ENCODE results near the gene BRI3. TPM values are rescaled to one million over a fixed set of nuclear protein-coding genes. Genes with fewer than 3 reads are reported as not detected.

The BRI3 gene, protein sequence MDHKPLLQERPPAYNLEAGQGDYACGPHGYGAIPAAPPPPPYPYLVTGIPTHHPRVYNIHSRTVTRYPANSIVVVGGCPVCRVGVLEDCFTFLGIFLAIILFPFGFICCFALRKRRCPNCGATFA
- total RNA-seq = 13.3 TPM

DNA sequence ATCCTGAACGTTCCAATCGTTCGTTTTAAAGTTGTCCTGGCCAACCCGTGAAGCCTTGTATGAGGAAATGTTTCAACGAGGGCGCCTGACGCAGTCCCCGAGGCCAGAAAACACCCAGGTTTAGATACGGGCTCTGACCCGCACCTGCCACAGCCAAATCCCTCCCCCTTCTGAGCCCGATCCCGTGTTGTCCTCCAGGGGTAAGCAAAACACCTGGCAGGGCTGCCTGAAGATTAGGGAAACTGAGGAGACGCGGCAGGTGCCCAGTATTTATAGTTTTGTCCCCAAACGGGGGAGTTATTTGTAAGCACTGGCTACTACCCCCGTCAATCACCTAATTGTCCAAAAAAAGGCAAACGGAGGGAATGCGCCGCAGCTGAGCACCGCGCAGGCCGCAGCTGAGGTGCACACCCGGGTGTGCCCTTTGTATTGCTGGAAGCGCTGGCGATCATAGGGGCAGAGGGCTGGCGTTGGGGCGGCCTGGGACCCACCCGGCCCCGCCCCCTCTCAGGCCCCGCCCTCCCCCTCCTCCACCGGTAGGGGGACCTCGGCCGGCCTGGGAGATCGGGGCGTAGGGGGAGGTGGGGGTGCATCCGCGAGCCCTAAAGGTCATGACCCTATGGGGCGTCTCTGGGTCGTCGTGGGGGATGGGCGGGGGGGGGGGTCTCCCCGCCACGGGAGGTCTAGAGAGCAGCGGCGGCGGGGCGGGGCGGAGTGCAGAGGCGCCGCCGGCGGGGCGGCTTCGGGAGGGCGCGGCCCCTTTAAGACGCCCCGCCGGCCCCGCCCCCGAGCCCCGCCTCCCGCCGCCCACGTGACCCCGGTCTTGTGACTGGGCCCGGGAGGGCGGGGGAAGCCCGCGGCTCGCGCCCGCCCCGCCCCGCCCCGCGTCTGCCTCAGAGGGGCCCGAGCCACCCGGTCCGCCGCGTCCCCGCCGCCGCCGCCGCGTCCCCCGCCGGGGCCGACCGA lies at the start of gene BRI3:
Gene BRI3 (plus strand): TSS at position 896 of the 966 bp plus-strand sequence. CDS start 110 bp downstream, outside the sequence.
- DNase-seq = peak; percentile 96

DNA sequence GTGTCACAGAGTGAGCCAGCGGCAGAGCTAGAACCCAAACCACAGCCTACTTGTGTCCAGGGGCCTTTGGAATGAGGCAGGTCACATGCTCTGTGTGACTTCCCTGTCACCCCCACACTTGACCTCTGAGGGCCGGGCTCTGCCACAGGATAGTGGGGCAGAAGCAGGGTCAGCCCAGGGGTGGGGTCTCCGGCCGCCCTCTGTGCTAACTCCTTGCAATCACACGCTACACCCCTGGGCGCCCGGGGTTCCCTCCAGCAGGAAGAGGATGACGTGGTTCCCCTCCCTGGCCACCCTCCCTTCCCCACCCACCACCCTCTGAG lies 49.3 kb upstream of the BRI3 start:
- no peak for DNase-seq

DNA sequence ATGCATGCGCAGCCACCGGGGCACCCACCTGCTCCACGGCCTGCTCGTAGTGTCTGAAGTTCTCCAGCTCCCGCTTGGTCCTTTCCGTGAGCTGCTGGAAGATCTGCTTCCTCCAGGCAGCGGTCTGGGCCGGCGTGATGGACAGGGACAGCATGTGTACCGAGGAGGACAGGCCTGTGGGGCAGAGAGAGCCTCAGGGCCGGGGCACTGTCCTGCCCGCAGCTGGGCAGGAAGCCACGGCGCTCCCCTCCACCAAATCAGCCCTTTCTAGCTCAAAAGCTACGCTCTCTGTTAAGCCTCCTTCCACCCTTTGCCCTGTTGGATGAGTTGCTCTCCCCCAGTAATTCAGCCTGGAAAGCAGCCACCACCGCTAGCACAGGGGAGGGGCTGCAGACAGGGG lies 48.7 kb upstream of the BRI3 start:
- no peak for DNase-seq

DNA sequence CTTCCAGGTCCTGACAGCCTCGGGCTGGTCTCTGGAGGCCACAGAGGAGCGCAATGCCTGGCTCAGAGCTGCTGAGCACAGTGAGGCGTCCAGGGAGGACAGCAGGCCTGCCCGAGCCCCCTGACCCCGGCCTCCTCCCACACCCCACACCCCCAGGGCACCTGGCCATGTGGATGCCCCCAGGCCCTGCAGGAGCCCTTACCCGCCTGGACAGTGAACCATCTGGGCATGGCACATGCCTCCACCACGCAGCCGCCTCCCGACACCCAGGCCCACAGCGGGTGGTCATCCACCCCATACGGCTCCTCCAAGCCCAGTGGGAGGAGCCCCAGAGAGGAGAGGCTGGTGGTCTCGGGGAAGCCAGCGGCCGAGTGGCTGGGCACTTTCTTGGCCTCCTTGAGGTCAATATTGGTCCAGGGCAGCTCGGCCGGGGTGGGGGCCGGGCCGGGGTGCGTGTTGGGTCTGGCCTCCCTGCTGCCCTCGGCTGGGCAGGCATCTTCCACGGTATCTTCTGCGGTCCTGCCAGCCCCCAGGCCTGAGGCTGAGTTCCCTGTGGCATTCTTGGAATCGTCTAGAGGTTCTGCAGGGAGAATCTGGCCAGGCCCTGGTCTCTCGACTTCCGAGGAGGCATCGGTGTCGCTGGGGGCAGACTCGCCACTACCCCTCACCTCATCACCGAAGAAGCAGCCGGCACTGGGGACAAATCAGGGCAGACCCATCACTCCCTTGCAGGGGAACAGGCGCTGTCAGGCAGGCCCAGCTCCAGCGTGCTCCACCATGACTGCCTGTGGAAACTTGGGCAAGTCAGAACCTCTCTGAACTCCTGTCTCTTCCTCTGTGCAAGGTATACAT lies 48.0 kb upstream of the BRI3 start:
- no peak for DNase-seq

DNA sequence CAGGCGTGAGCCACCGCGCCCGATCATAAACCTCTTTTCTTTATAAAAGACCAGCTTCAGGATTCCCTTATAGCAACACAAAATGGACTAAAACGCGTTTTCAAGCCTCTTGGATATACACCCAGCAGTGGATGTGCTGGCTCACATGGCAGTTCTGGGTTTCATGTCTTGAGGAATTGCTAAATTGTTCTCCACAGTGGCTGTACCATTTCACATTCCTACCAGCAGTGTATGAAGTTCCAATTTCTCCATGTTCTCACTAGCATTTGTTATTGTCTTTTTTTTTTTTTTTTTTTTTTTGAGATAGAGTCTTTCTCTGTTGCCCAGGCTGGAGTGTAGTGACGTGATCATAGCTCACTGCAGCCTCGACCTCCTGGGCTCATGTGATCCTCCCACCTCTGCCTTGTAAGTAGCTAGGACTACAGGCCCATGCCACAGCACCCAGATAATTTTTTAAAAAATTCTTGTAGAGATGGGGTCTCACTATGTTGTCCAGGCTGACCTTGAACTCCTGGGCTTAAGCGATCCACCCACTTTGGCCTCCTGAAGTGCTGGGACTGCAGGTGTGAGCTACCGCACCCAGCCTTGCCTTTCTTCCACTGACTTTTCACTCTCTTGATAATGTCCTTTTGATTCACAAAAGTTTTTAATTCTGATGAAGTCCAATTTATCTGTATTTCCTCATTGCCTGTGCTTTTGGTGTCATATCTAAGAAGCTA lies 46.9 kb upstream of the BRI3 start:
- DNase-seq = no peak

DNA sequence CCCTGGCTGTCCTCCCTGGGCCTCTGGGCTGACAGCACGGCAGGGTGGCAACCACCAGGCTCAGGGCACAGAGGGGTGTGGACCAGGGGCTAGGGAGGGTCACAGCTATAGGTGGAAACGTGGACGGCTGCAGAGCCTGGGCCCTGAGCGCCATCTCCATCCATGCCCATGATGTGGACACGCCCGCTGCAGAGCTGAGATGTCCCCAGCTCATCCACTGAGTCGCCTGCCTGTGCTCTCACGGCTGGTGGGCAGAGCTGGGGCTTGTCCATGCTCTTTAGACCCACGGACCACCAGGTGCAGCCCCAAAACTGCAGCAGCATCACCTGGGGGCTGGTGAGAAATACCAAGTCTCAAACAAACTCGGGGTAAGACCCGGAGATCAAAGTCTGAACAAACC lies 45.6 kb upstream of the BRI3 start:
- no peak for DNase-seq

DNA sequence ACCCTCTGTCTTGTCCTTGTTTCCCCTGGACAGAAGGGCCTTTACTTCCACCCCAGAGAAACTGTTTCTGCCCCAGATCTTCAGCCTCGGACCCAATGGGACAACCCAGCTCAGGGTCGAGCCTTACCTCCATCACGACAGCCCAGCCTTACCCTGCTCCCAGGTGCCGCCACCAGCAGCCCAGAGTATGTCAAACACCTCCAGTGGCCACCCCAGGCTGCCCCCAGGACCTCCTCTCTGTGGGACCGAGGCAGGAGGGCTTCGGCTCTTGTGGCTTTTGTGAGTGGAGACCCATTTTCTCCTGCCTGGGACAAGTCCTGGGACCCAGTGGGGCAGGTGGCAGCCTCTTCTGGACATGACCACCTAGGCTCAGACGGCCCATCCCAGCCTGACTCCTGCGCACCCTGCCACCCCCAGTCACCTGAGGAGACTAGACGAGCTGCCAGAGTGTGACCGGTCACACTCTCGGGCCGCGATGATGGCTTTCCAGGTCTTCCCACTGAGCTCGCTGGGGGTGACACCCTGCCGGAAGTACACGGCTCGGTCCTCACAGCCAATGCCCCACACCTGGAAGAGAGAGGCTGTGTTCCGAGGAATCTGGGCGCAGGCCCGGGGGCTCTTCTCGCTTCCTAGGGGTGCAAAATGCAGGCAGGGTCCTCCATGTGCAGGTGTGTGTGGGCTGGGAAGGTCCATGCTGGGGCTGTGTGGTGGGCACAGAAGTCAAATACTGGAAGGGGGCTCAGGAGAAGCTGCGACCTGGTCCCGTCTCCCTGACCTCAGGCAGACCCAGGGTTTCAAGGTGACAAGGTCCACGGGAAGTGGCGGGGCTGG lies 44.9 kb upstream of the BRI3 start:
- DNase-seq = no peak

DNA sequence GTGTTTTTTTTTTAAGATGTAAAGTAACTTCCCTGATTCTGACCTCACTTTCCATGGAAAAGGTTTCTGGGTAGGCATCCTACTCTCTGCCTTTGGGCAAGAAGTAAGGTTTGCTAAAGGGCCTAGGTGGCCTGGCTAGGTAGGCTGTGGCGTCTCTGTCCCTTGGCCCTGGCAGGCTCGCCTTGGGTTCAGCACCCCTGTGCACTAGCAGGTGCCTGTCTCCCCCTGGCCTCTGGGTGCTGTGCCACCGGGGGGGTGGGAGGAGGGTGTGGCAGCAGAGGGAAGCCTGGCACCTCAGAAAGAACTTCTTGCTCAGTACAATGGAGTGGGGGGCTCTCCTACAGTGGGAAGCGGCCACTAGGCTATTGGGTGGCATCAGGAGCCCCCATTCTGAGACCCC lies 43.4 kb upstream of the BRI3 start:
- no peak for DNase-seq

DNA sequence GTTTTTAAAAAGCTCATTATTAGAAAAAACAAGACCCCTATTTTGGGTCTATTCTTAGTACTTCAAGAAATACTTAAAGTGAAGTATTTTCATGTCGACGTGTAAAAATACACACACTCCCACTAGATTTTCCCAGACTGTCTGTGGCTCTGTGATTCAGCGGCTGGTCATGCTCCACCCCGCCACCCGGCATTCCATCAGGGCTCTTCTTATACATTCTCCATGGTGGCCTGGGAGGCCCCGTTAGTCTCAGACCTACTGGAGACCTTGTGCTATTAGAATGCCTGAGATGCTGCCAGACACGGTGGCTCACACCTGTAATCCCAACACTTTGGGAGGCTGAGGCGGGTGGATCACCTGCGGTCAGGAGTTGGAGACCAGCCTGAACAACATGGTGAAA lies 42.5 kb upstream of the BRI3 start:
- DNase-seq = no peak

DNA sequence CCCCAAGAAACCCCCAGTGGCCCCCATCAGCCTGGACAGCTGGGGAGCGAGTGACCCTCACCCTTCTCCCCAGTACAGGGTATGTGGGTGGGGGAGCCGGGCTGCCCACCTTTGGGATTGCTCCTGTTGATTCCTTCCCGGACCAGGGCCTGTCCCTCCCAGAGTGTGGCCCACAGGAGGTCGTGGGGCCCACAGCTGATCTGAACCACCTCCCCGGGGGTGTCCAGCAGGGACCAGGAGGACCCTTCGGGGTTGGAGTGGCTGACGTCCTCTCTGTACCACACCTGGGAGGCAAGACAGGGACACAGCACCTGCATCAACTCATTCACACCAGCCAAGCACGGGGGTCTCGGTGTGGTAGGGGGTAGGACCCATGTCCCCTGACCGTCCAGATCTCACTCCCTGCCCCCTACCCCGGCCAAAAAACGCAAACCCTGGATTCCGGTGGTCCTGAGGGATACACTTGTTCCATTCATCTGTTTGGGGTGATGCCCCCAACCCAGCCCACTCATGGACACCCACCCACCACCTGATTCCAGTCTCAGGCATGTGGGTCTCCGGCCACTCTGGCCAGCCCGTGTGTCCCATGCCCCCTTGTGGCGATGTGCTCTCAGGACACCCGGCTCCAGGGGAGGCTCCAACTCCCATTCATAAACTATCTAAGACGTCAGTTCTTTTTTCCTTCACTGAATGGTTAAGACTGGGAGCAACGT lies 40.4 kb upstream of the BRI3 start:
- peak; percentile 39 for DNase-seq

DNA sequence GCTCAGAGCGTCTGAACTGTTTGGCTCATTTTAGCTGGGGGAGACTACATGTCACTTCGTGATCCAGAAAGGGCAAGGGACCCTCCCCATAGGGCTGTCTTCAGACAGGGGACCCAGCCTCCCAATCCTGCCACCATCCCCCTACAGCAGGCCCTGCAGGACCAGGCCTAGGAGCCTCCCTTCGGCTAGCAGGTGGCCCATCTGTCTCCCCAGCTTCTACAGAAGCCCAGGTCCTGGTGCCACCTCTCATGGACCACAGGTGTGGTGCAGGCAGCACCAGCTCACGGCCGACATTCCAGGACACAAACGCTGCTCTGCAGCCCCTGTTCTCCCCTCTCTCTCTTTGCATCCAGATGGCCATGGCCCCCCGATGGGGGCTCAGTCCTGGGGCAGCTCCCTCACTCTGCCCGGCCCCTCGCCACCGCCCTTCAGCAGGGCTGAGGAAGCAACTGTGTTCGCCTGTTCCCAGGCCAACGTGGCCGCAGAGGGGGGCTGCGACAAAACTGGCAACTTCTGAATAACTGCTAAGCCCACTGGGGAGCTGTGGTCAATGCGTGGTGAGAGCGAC lies 39.7 kb upstream of the BRI3 start:
- DNase-seq = no peak

DNA sequence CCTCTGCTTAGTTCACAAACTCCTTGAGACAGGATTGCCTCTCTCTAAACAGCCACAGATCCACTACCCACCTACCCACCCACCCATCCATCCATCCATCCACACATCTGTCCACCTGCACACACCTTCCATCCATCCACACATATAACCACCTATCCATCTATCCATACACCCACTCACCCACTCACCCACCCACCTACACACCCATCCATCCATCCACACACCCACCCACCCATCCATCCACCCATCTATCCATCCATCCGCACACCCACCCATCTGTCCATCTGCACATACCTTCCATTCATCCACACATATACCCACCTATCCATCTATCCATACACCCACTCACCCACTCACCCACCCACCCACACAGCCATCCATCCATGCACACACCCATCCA lies 39.1 kb upstream of the BRI3 start:
- DNase-seq = no peak

DNA sequence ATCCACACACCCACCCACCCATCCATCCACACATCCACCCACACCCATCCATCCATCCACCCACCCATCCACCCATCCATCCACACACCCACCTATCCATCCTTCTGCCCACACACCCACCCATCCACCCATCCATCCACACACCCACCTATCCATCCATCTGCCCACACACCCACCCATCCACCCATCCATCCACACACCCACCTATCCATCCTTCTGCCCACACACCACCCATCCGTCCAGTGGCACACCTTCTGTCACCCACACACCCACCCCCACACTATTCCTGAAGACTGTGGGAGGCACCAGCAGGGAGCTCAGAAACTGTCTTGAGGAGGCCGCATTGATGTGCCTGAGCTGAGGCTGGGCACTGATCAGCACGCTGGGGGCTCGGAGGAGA lies 38.6 kb upstream of the BRI3 start:
- no peak for DNase-seq

DNA sequence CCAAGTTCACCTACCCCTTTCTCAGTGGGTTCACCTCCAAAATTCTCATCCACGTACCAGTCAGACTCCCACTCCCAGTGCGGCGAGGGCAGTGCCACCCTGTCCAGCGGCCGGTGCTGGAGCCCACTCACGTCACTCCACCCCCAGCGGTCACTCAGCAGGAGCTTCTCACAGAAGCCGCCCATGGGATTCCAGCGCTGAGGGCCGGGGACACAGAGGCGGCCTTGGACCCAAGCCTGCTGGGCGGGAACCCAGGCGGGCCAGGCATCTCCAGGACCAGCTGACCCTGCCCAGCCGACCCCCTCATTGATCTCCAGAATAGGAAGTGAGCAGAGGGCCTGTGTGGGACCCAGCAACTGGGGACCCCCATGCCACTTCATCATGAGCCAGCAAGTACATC lies 36.6 kb upstream of the BRI3 start:
- no peak for DNase-seq

DNA sequence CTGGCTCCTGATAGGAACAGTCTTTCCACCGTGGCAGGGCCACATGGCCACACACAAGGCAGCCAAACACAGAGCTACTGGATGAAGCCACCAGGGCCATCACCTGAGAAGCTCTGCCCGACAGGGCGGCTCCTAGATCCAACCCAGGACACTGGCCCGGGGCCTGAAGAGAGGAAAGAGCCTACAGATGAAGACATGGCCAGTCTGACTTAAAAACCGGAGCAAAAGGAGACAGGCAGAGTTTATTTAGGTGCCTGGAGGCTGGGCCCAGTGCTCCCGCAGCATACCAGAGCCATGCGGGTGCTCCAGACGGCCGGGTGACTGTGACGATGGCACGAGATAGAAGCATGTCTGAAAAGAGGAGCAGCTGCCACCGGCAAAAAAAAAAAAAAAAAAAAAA lies 33.3 kb upstream of the BRI3 start:
- DNase-seq = no peak

DNA sequence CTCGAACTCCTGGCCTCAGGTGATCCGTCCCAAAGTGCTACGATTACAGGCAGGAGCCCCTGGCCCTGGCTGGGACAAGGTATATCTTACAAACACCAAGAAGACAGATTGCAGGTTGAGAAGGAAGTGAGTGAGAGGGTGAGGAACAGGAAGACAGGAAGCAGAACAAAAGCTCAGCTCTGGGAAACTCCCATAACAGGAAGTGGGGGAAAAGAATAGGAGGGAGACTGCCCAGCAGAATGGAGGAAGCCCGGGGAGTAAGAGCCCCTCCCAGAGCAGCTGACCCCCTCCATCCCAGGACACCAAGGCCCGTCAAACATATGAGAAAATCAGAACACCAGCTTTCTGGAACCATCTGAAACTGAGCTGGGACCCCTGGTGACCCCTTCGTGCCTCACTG lies 32.4 kb upstream of the BRI3 start:
- DNase-seq = no peak

DNA sequence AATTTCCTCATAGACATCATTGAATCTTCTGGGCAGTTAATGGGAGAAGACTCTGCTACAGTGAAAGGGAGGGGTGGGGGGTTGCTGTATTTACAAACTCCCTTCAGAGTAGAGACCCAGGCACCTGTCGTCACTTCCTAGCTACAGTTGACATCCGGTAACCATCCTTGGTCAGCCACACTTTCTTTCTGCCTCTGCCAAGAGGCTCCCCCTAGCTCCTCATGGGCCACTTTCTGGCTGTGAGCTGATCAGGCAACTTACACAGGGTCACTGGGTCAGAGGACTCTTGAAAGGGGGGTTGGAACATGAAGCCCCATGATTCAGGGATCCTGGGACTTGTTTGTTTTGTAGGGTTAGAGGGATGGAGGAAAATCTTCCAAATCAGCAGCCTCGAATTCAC lies 30.7 kb upstream of the BRI3 start:
- DNase-seq = peak; percentile 13

DNA sequence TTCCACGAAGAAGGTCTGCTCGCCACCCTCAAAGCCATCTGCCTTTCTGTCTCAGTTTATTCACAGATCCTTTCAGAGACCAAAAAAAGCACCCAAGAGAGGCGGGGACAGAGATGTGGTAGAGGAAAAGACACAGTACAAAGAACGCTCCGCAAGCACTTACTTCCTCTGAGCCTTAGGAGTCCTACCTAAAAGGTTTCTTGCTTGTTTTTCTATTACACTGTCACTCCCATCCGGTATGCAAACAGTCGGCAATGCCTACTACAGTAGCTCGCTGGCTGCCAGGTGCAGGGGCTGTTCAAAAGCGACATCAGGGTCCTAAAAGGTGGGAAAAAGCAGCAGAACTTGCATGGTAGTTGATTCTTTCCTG lies 30.3 kb upstream of the BRI3 start:
- no peak for DNase-seq

DNA sequence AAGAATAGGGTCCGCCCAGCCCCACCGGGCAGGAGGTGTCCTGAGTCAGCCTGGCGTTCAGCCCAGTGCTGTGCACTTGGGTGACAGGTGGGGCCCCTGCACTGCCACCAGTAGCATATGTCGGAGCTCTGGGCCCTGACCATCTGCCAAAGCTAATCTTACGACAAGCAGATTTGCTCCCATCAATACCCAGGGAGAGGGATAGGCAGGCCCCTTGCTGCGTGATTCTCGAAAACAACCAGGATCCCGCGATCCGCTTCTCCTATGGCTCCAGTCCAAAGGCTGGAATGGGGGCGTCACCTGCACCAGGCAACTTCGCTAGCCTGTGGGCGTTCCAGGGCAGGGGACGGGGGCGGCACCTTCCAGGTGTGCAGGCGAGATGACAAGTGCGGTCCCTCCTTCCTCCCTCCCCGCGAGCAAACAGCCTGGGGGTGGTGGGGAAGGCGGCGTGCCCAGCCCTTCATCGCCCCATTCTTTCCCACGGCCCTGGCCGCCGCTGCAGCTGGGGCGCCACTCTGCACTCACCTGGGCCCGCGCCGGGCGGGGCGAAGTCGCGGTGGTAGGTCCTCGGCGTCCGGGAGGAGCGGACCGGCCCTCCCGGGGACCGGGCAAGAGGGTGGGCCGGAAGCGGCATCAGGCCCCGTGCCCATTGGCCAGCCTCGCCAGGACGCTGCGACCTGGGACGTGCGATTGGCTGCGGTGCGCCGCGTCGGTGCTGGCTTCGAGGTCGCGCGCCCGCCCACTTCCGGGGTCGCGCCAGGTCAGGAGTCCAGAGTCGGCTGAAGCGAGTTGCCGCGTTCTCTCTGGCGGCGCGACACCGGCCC lies 29.7 kb upstream of the BRI3 start, which contains the start of gene TECPR1:
Gene TECPR1 (minus strand): TSS at position 632 of the 824 bp plus-strand sequence. CDS start 6,086 bp downstream, outside the sequence.
- peak; percentile 95 for DNase-seq

Data from tongue (tissue), 2 donors.